Type B pancreatic cell (in vitro differentiated cells): ENCODE results near the gene PLEKHA1. TPM values are rescaled to one million over a fixed set of nuclear protein-coding genes. Genes with fewer than 3 reads are reported as not detected.

Experiments used
- DNase-seq: peaks from one replicate; pipeline ENCODE4 v3.0.0; 2021; ENCODE audit warnings: mixed read lengths; ENCODE audit not compliant: unreplicated experiment; ENCODE audit errors: extremely low spot score
- H3K27ac Mint-ChIP-seq: 2 replicates; pipeline ENCODE4 v1.8.0; 2021; ENCODE audit warnings: mild to moderate bottlenecking, mixed read lengths
- H3K27me3 Mint-ChIP-seq: 2 replicates; pipeline ENCODE4 v1.8.0; 2021; ENCODE audit warnings: mixed read lengths
- H3K36me3 Mint-ChIP-seq: 2 replicates; pipeline ENCODE4 v1.8.0; 2021; ENCODE audit warnings: mixed read lengths
- H3K4me1 Mint-ChIP-seq: one replicate; pipeline ENCODE4 v1.8.0; 2021; ENCODE audit warnings: mixed read lengths; ENCODE audit not compliant: unreplicated experiment
- H3K4me3 Mint-ChIP-seq: 2 replicates; pipeline ENCODE4 v1.8.0; 2021; ENCODE audit warnings: mild to moderate bottlenecking, mixed read lengths
- H3K9me3 Mint-ChIP-seq: 2 replicates; pipeline ENCODE4 v1.8.0; 2021; ENCODE audit warnings: mixed read lengths
- CTCF ChIP-seq: fragments of 200-600 bp; sonication (generic); conservative IDR thresholded peaks from 2 replicates; pipeline ENCODE4 v1.5.0; 2021; ENCODE audit warnings: antibody characterized with exemption, mild to moderate bottlenecking
- total RNA-seq: library from RNA; stranded (reverse); gene quantifications from 2 replicates; pipeline ENCODE4 v1.2.1, GENCODE V29; 2021; ENCODE audit warnings: low replicate concordance

PLEKHA1 gene
- total RNA-seq, 1 donor from 2014 or later, result 38.2 TPM

- H3K36me3 Mint-ChIP-seq, result no peaks in the 10 kb centered on the region
- H3K4me3 Mint-ChIP-seq, result no peak overlapping the region
- TF ChIP-seq CTCF, result no peak
- no peak for DNase-seq
- H3K9me3 Mint-ChIP-seq, result peaks cover 6% of the 10 kb centered on the region
- H3K4me1 Mint-ChIP-seq, result peaks cover 4% of the 10 kb centered on the region
- no peak overlapping the region for H3K27ac Mint-ChIP-seq
- H3K27me3 Mint-ChIP-seq, result peaks cover 3% of the 10 kb centered on the region
These were observed 71.4 kb downstream of the PLEKHA1 start for GRCh38 chr10:122445904-122446303.

- Mint-ChIP-seq H3K9me3 (peaks cover 6% of the 10 kb centered on the region), H3K4me3 (no peak overlapping the region), H3K27ac (no peak overlapping the region), H3K36me3 (no peaks in the 10 kb centered on the region), H3K4me1 (peaks cover 2% of the 10 kb centered on the region), H3K27me3 (peaks cover 3% of the 10 kb centered on the region)
- no peak for TF ChIP-seq CTCF
- DNase-seq, result no peak
These were observed 72.3 kb downstream of the PLEKHA1 start for GRCh38 chr10:122446668-122447423.

GRCh38 chr10:122448600-122448999 is 74.1 kb downstream of the PLEKHA1 start:
- Mint-ChIP-seq H3K27ac (no peak overlapping the region), H3K27me3 (peaks cover 3% of the 10 kb centered on the region), H3K4me1 (no peaks in the 10 kb centered on the region), H3K9me3 (peaks cover 6% of the 10 kb centered on the region), H3K36me3 (no peaks in the 10 kb centered on the region), H3K4me3 (no peak overlapping the region)
- no peak for TF ChIP-seq CTCF
- no peak for DNase-seq

GRCh38 chr10:122449153-122449552 is 74.6 kb downstream of the PLEKHA1 start:
- H3K4me1 Mint-ChIP-seq, result no peaks in the 10 kb centered on the region
- no peak for TF ChIP-seq CTCF
- DNase-seq, result no peak
- no peaks in the 10 kb centered on the region for H3K36me3 Mint-ChIP-seq
- peaks cover 3% of the 10 kb centered on the region for H3K27me3 Mint-ChIP-seq
- H3K9me3 Mint-ChIP-seq, result peaks cover 6% of the 10 kb centered on the region
- H3K4me3 Mint-ChIP-seq, result no peak overlapping the region
- H3K27ac Mint-ChIP-seq, result no peak overlapping the region

DNA sequence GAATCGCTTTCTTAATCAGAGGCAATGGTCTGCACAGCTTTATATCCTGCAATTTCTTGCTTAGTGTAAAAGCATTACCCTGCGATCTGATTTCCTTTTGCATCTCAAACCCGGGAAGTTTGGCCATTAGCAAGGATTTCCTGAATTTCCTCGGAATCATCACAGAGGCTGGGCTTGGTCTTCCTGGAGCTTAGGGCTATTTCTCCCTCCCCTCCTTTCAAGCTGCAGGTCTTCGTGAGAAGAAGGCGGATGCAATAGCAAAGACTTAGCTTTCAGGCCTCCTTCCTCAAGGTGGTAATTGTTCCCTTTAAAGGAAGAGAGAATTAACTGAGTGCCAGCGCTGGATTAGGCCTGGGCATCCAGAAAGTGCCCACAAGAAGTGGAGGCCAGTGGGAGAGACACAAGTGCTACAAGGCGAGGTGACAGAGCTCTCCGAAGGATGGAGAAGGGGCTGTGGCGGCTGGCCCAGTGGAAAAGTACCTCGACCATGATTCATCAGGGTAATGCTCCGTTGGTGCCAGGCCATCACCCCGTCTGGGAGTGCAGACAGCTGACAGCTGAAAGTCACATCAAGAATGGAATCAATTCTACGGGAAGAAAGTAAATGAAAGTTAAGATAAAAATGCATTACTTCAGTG is 76.0 kb downstream of the PLEKHA1 start:
- Mint-ChIP-seq H3K27ac (no peak overlapping the region), H3K36me3 (no peaks in the 10 kb centered on the region), H3K4me1 (no peaks in the 10 kb centered on the region), H3K4me3 (no peak overlapping the region), H3K9me3 (peaks cover 6% of the 10 kb centered on the region), H3K27me3 (peaks cover 5% of the 10 kb centered on the region)
- TF ChIP-seq CTCF, result no peak
- DNase-seq, result no peak
